Brain microvascular endothelial cell (primary cell): ENCODE results near the gene BMERB1.

Experiments used
- DNase-seq: peaks from one replicate; pipeline ENCODE4 v3.0.0-alpha.2; 2020
- H3K27ac ChIP-seq: fragments of 250-450 bp; sonication (Bioruptor Pico); 2 replicates; pipeline ENCODE4 v1.5.1; 2020; ENCODE audit warnings: mild to moderate bottlenecking, moderate library complexity
- H3K27me3 ChIP-seq: fragments of 250-450 bp; sonication (Bioruptor Pico); replicated peaks from 2 replicates; pipeline ENCODE4 v1.5.1; 2020; ENCODE audit warnings: mild to moderate bottlenecking
- H3K36me3 ChIP-seq: fragments of 250-450 bp; sonication (Bioruptor Pico); replicated peaks from 2 replicates; pipeline ENCODE4 v1.5.1; 2020; ENCODE audit warnings: mild to moderate bottlenecking
- H3K4me3 ChIP-seq: 2 replicates; pipeline ENCODE4 v1.5.1; 2011; ENCODE audit warnings: low read depth, mild to moderate bottlenecking, control low read depth, low read length, moderate library complexity
- in situ Hi-C: cut with HindIII; loops from 2 replicates; pipeline ENCODE4 v1.10.0; 2017; ENCODE audit warnings: low sequenced_read_pairs, low pct_ligation_motif_present
- TF ChIP-seq, protein P1 (sequence below): IDR thresholded peaks from 2 replicates; pipeline ENCODE4 v1.5.1; 2011; ENCODE audit warnings: low read depth, mild to moderate bottlenecking, moderate library complexity, low read length, control low read depth, inconsistent platforms; ENCODE audit errors: missing control alignments

BMERB1 gene

GRCh38 chr16:15616012-15616411 is 181.6 kb downstream of the BMERB1 start:
- Histone ChIP-seq H3K4me3 (no peak overlapping the region), H3K27me3 (no peaks in the 10 kb centered on the region), H3K36me3 (peaks cover 50% of the 10 kb centered on the region), H3K27ac (no peak overlapping the region)
- no peak for DNase-seq
- TF ChIP-seq, protein P1, sequence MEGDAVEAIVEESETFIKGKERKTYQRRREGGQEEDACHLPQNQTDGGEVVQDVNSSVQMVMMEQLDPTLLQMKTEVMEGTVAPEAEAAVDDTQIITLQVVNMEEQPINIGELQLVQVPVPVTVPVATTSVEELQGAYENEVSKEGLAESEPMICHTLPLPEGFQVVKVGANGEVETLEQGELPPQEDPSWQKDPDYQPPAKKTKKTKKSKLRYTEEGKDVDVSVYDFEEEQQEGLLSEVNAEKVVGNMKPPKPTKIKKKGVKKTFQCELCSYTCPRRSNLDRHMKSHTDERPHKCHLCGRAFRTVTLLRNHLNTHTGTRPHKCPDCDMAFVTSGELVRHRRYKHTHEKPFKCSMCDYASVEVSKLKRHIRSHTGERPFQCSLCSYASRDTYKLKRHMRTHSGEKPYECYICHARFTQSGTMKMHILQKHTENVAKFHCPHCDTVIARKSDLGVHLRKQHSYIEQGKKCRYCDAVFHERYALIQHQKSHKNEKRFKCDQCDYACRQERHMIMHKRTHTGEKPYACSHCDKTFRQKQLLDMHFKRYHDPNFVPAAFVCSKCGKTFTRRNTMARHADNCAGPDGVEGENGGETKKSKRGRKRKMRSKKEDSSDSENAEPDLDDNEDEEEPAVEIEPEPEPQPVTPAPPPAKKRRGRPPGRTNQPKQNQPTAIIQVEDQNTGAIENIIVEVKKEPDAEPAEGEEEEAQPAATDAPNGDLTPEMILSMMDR = no peak
- in situ Hi-C loops = no loop called here

GRCh38 chr16:15616475-15617165 is 182.2 kb downstream of the BMERB1 start:
- no peak for DNase-seq

DNA sequence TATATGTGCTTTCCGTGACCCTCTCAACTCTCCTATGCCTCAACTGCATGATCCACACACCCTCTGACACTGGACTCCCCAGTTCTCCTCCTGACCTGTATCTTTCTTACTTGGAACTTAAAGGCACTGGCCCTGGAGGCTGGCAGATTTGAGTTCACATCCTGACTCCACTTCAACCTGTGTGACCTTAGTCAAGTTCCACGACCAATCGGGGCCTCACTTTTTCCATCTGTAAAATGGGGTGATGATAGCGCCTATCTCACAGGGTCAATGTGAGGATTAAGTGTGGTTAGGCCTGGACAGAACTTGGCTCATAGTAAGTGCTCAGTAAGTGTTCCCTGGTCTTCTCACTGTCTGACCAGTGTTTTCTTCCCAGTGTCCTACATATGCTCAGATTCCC is 183.5 kb downstream of the BMERB1 start:
- Histone ChIP-seq H3K36me3 (peaks cover 58% of the 10 kb centered on the region), H3K4me3 (no peak overlapping the region), H3K27ac (peak overlapping the region; percentile 13), H3K27me3 (no peaks in the 10 kb centered on the region)
- TF ChIP-seq, protein P1 = no peak
- no peak for DNase-seq
- in situ Hi-C loops = no loop called here

More at GRCh38 chr16:15616475-15617165, 182.2 kb downstream of the BMERB1 start:
- peaks cover 56% of the 10 kb centered on the region for H3K36me3 ChIP-seq
- H3K4me3 ChIP-seq = no peak overlapping the region
- no peak overlapping the region for H3K27ac ChIP-seq
- in situ Hi-C loops = no loop called here
- H3K27me3 ChIP-seq = no peaks in the 10 kb centered on the region
- TF ChIP-seq, protein P1 = no peak

DNA sequence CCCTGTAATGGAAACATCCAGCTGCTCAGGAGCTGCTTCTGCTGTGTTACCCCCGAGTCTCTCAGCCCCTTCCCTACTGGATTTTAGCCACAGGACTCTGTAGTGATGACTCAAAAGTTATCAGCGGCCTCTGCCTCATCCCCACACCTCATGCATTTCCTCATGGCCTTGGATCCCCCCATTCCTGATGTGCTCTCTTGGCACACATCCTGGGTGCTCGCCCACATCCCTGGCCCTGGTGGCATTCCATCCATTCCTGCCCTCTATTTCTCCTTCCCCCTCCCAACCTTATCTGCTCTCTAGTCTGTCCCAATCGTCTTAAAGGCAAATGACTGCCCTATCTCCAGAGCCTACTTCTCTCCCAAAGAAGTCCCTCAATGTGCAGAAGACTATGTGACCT is 184.0 kb downstream of the BMERB1 start:
- peak; percentile 58 for DNase-seq
- TF ChIP-seq, protein P1 = no peak
- H3K27ac ChIP-seq = peak overlapping the region; percentile 14
- H3K36me3 ChIP-seq = peaks cover 59% of the 10 kb centered on the region
- no peak overlapping the region for H3K4me3 ChIP-seq
- H3K27me3 ChIP-seq = no peaks in the 10 kb centered on the region
- in situ Hi-C loops = no loop called here

- TF ChIP-seq, protein P1 = no peak
- no peak for DNase-seq
- H3K27ac ChIP-seq = no peak overlapping the region
- in situ Hi-C loops = no loop called here
- no peaks in the 10 kb centered on the region for H3K27me3 ChIP-seq
- H3K36me3 ChIP-seq = peaks cover 63% of the 10 kb centered on the region
- H3K4me3 ChIP-seq = no peak overlapping the region
Measured at GRCh38 chr16:15620611-15621195, 186.3 kb downstream of the BMERB1 start.

DNA sequence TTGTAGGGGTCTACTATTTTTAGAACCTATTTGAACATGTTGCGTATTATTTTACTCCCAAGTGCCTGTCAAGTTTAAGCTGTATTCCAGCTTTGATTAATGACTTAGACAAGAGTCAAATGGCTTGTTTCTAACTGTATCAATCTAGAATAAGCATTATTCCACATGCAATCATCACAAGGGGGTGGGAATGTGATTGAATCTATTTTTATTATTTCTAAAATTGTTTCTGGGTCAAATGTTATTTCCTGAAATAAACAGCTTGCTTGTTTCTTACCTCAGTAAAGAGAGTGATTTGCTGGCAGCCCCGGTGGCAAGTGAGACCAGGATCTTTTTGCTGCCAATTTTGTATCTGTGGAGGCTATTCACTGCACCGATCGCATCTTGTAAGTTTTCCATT is 187.1 kb downstream of the BMERB1 start:
- DNase-seq = no peak
- no peak overlapping the region for H3K4me3 ChIP-seq
- H3K27ac ChIP-seq = no peak overlapping the region
- in situ Hi-C loops = no loop called here
- peaks cover 57% of the 10 kb centered on the region for H3K36me3 ChIP-seq
- TF ChIP-seq, protein P1 = no peak
- no peaks in the 10 kb centered on the region for H3K27me3 ChIP-seq
